Superior temporal gyrus (tissue), 1 donor: Measurements from ENCODE around the gene RAB1B.

Experiments used
- DNase-seq: peaks from one replicate; pipeline ENCODE4 v3.0.0-alpha.2; 2016; ENCODE audit errors: extremely low spot score

Gene RAB1B

GRCh38 chr11:66268244-66268951, at the start of gene RAB1B:
Gene RAB1B (plus strand): TSS chr11:66268639. CDS start chr11:66268680, 41 bp downstream.
- peak; percentile 100 for DNase-seq

- no peak for DNase-seq
Observed at GRCh38 chr11:66218846-66219620, 49.4 kb upstream of the RAB1B start.

GRCh38 chr11:66219846-66220565, 48.4 kb upstream of the RAB1B start:
- DNase-seq: no peak

- no peak for DNase-seq
Observed at GRCh38 chr11:66220566-66220935, 47.9 kb upstream of the RAB1B start.

- no peak for DNase-seq
Observed at GRCh38 chr11:66221012-66221411, 47.4 kb upstream of the RAB1B start.

GRCh38 chr11:66221726-66222236, 46.7 kb upstream of the RAB1B start:
- no peak for DNase-seq

GRCh38 chr11:66222358-66223149, 45.9 kb upstream of the RAB1B start:
- peak; percentile 96 for DNase-seq

- peak; percentile 64 for DNase-seq
Observed at GRCh38 chr11:66224226-66224855, 44.1 kb upstream of the RAB1B start.

GRCh38 chr11:66225066-66225465, 43.4 kb upstream of the RAB1B start:
- DNase-seq: no peak

- no peak for DNase-seq
Observed at GRCh38 chr11:66226101-66226500, 42.3 kb upstream of the RAB1B start.

GRCh38 chr11:66227700-66228099, 40.7 kb upstream of the RAB1B start:
- no peak for DNase-seq

- no peak for DNase-seq
Observed at GRCh38 chr11:66228521-66228920, 39.9 kb upstream of the RAB1B start.

- no peak for DNase-seq
Observed at GRCh38 chr11:66230156-66230555, 38.3 kb upstream of the RAB1B start.

GRCh38 chr11:66230978-66231377, 37.5 kb upstream of the RAB1B start:
- no peak for DNase-seq

GRCh38 chr11:66231561-66231960, 36.9 kb upstream of the RAB1B start:
- DNase-seq: no peak

GRCh38 chr11:66232769-66233168, 35.7 kb upstream of the RAB1B start:
- no peak for DNase-seq

GRCh38 chr11:66233301-66233700, 35.1 kb upstream of the RAB1B start:
- no peak for DNase-seq

- no peak for DNase-seq
Observed at GRCh38 chr11:66235141-66235540, 33.3 kb upstream of the RAB1B start.

GRCh38 chr11:66237867-66238266, 30.6 kb upstream of the RAB1B start:
- no peak for DNase-seq

- DNase-seq: no peak
Observed at GRCh38 chr11:66238786-66239413, 29.5 kb upstream of the RAB1B start.

GRCh38 chr11:66239511-66239910, 28.9 kb upstream of the RAB1B start:
- DNase-seq: no peak
